ENCODE data around the gene CP.
"Not testable (repeated sequence)": the region's sequence is repeated elsewhere in the genome, so short reads cannot be mapped to it uniquely, and the experiment has no call there.

CP gene

DNA sequence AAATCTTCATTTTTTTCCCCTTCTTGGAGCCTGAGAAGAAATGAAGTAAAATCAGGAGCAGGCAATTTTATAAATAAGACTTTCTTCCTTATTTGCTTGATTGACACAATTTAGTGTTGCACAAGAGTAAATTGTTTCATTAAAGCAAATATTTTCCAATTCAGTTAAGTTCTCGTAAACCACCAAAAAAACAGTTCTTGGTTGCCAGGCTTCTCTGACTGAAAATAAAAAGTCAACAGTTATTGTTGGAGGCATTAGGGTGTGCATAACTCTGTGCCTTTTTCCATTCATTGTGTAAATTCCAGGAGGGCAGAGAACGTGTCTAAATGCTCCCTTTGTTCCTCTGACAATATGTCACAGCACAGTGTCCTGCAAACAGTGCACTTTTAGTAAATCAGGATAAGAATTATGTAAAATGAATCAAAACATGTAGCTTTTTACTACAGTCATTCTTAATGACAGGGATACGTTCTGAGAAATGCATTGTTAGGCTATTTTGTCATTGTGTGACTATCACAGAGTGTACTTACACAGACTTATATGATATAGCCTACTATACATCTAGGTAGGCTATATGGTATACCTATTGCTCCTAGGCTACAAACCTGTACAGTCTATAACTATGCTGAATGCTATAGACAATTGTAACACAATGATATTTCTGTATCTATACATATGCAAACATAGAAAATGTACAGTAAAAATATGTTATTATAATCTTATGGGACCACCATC, at the start of gene CP:
Gene CP (minus strand): TSS at position 47 of the 735 bp plus-strand sequence. CDS start 37 bp downstream, at position 10.
- no peak for DNase-seq (ENCODE audit: low read depth)

DNA sequence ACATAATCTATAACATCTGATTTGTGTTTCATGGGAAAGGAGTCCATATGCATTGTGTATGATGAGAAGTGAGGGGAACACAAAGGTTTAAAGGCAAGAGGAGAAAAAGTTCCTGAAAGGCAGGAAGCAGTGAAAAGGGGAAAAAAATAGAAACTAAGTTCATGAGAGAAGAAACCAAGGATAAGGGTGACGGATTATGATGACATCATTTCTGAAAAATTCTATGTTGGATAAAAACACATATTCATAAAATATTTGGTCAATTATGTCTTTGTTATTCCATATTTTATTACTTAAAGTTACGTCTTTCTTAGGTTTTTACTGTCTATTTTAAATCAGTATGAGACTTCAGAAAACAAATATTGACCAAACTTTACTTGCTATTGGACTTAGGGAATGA, 48.6 kb upstream of the CP start:
- DNase-seq (ENCODE audit: low read depth): no peak

DNA sequence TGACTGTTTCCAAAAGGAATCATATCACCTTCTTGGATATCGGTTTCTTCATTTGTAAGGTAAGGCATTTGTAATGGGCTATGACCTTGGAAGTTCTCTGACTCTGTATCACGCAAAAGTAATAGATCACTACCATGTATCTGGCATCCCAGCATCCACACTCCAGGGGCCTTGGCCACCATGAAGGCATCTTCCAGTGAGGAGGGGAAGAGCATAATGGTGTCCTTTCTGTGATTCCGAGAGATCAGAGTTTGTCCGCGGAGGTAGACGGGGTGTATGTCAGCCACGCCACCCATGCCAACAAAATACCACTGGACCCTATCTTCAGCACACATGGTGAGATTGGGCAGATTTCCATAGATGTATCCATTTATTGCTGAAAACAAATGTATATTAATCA, 48.1 kb upstream of the CP start:
- DNase-seq (ENCODE audit: low read depth): no peak

DNA sequence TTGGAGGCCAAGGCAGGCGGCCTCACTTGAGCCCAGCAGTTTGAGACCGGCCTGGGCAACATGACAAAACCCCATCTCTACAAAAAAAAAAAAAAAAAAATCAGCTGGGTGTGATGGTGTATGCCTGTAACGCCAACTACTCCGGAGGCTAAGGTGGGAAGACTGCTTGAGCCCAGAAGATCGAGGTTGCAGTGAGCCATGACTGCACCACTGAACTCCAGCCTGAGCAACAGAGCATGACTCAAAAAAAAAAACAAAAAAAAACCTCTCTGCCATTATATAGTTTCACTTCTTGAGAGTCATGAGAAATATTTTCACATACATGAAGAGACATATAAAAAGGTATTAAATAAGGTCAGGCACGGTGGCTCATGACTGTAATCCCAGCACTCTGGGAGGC, 45.9 kb upstream of the CP start:
- no peak for DNase-seq (ENCODE audit: low read depth)

DNA sequence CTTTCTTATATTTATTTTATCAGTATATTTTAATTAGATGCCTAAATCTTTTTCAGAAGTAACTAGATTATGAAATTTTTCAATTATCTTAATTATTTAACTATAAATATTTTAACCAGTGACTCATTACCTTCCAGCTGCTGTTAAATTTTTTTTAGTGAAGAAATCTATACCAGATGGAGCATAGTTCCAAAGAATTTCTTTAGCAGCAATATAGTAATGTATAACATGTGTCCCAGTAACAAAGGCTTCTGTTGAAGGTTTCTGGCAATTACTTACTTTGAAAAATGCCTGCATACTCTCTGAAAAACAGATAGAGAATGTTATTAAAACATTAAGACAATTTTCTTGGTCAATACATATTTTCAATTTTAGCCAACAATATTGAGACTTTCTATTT, 45.1 kb upstream of the CP start:
- no peak for DNase-seq (ENCODE audit: low read depth)

DNA sequence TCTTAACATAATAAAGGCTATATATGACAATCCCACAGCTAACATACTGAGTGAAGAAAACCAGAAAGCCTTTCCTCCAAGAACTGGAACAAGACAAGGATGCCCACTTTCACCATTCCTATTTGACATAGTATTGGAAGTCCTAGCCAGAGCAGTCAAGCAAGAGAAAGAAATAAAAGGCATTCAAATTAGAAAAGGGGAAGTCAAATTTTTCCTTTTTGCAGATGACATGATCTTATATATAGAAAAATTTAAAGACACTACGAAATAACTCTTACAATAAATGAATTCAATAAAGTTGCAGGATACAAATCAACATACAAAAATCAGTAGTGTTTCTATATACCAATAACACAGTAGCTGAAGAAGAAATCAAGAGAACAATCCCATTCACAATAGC, 42.2 kb upstream of the CP start:
- DNase-seq (ENCODE audit: low read depth): no peak

- no peak for DNase-seq (ENCODE audit: low read depth)
Measured at GRCh38 chr3:149258714-149259113, 37.1 kb upstream of the CP start.

DNA sequence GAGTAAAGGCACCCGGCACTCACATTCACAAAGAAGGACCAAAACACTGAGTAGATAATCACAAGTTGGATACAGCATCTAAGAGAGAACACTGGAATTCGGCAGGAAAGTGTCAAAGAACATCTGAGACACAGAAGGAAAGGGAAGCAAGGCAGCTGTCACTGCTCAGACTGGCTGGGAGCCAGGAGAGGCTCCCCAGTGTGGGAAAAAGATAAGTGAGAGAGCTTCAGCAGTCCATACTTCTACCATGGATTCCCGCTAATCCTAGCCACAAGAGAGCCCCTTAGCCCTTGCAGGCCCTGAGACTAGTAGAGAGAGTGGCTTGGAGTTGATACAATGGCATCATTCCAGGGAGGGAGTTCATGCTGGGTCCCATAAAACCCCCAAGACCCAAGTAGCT, 36.7 kb upstream of the CP start:
- no peak for DNase-seq (ENCODE audit: low read depth)

DNA sequence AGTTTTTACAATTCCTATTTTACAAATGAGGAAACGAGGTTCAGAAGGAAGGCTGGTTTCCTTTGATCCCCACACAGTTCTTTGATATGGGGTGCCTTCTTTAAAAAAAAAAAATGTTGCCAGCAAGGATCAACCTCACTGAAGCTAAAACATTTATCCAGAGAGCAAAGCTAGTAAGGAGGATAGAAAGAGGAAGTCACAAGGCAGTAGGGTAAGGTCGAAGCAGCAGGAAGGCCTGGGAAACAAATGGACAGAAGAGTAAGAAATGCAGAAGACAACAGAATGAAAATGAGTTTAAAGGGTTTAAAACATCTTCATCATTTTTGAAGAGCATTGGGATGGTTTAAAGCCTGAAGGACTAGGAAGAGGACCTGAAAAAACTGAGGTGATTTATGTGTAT, 30.6 kb upstream of the CP start:
- DNase-seq (ENCODE audit: low read depth): no peak

- DNase-seq (ENCODE audit: low read depth): no peak
Measured at GRCh38 chr3:149251186-149251585, 29.6 kb upstream of the CP start.

DNA sequence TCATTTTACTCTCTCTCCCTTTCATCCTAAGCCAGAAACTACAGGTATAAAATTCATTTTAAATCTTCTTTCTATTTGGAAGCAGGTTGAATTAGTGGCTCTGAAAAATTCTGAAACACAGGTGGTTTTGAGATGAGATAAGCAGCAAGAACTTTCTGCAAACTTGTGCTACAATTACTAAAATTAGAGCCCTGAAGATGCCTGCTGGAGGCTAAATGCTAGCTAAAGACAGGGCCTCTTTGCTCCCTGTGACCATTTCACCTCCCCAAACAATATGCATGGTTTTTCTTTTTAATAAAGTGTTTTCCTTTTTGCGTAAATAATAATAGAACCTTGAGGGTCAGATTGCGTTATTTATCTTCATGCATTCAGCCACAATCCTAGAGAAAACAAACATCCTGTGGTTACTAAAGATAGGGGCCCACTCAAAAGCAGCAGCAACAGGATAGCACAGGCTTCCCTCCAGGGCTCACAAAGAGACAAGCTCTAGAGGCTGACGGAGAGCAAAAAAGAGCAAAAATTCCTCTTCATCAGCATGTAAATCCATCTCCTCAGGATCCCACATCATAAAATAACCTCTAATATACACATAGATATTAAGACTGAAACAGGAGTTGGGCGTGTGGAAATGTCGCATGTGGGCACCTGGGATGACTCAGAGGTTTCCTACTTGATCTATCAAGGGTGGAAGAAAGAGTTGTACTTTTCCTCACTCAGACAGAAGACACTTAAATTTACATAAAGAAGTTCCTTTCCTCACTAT, 26.5 kb upstream of the CP start:
- no peak for DNase-seq (ENCODE audit: low read depth)

GRCh38 chr3:149247008-149247710, 25.5 kb upstream of the CP start:
- DNase-seq (ENCODE audit: low read depth): no peak

DNA sequence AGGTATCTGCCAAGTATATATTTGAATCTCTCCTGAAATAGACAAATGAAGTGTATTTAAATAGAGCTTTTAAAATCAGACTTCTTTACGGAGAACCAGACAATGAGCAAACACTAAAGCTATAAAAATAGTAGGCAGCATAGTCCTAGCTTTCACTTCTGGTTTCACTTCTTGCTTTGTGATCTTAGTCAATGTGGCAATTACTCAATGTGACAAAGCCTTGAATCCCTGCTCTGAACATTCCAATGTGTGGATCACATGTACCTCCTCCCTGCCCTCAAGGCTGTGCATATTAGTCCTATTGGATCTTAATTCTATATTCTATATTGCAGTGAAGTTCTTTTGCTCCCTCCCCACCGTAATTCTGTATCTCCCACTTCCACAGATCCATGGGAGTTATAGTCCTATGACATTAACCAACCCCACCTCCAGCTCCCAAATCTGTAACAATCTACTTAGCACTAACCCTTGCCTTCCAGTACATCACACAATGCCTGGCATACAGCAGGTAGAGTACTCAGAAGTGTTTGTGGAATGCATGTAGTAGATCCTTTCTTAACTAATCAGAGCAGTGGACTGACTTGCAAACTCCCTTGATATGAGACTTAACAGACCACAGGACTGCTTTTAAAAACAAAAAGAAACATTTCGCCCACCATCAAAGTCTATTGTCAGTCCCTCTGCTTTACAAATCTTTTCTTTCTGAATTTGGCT, 24.3 kb upstream of the CP start:
- no peak for DNase-seq (ENCODE audit: low read depth)

GRCh38 chr3:149243540-149243939, 21.9 kb upstream of the CP start:
- DNase-seq (ENCODE audit: low read depth): no peak

DNA sequence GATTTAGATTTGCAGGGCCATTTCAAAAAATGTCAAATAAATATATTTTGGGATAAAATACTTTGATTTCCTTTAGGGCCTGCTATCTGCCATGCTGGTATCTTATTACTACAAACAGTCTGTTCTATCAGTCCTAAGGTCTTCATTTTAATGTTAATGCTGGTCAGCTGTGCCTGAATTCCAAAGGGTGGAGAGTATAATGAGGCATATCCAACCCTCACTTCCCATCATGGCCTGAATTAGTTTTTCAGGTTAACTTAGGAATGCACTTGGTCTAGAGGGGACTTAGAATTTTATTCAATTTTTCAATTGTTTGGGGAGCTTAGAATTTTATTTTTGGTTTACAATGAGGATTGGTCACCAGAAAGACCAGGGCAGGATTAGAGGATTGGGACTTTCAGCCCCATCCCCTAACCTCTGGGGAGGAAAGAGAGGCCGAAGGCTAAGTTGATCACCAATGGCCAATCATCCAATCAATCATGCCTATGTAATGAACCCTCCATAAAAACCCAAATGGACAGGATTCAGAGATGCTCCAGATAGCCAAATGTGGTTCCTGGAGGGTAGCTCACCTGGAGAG, 17.8 kb upstream of the CP start:
- DNase-seq (ENCODE audit: low read depth): no peak

GRCh38 chr3:149238268-149238667, 16.6 kb upstream of the CP start:
- DNase-seq (ENCODE audit: low read depth): not testable (repeated sequence)

- DNase-seq (ENCODE audit: low read depth): no peak
Measured at GRCh38 chr3:149235599-149236424, 14.2 kb upstream of the CP start.

- DNase-seq (ENCODE audit: low read depth): no peak
Measured at GRCh38 chr3:149234671-149235245, 13.1 kb upstream of the CP start.

DNA sequence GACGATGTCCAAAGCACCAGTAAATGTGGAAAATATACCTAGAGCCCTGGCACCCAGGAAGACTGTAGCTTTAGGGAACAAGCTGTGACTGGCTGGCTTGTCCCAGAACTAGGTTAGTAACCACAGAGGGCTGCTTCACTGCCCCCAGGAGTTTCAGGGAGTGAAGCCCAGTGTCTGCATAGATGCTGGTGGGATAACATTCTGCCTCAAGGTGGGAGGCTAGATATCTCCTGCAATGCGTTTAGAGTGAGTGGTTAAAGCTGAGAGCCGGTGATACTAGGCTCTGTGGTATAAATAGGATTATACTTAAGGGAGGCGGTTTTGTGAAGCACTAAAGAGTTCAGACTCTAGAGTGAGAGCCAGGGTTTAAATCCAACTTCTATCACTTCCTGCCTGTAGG, 11.7 kb upstream of the CP start:
- DNase-seq (ENCODE audit: low read depth): no peak

GRCh38 chr3:149231871-149232270, 10.2 kb upstream of the CP start:
- no peak for DNase-seq (ENCODE audit: low read depth)
